ENCODE measurements around the gene CD63. TPM values are rescaled to one million over a fixed set of nuclear protein-coding genes. Genes with fewer than 3 reads are reported as not detected.

The CD63 gene
- total and polyA plus RNA-seq, 10 donors, result 395 to 750 (median 568) TPM

- Histone ChIP-seq H3K27ac (peak overlapping the region in 3 of 8 donors; percentile 16 to 56 (median 48)), H3K36me3 (no peaks in the 10 kb centered on the region), H3K4me1 (peaks cover 12 to 63% (median 28%) of the 10 kb centered on the region in 6 donors), H3K9me3 (no peaks in the 10 kb centered on the region), H3K4me3 (peak overlapping the region; percentile 51 to 90 (median 62)), H3K27me3 (replicated peaks in 1 of 7) (peaks cover 0 to 28% (median 0%) of the 10 kb centered on the region in 7 donors)
- intact Hi-C loops (cut with DNase I; ENCODE audit: low total_unique reads), result no loop called here
- no peak for DNase-seq
- WGBS, 5 donors, result 10 to 16% (median 11%) methylated on average over 14 to 22 of the region's 22 CpGs
- TF ChIP-seq, protein P1, sequence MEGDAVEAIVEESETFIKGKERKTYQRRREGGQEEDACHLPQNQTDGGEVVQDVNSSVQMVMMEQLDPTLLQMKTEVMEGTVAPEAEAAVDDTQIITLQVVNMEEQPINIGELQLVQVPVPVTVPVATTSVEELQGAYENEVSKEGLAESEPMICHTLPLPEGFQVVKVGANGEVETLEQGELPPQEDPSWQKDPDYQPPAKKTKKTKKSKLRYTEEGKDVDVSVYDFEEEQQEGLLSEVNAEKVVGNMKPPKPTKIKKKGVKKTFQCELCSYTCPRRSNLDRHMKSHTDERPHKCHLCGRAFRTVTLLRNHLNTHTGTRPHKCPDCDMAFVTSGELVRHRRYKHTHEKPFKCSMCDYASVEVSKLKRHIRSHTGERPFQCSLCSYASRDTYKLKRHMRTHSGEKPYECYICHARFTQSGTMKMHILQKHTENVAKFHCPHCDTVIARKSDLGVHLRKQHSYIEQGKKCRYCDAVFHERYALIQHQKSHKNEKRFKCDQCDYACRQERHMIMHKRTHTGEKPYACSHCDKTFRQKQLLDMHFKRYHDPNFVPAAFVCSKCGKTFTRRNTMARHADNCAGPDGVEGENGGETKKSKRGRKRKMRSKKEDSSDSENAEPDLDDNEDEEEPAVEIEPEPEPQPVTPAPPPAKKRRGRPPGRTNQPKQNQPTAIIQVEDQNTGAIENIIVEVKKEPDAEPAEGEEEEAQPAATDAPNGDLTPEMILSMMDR (IDR thresholded peaks at IDR 0.05 in 8 of 11, conservative IDR thresholded peaks at IDR 0.05 in 3 of 11), result no peak
- TF ChIP-seq POLR2AphosphoS5 (IDR thresholded peaks at IDR 0.05) (no peak), POLR2A (IDR thresholded peaks at IDR 0.05) (no peak)
Measured at GRCh38 chr12:55707219-55707671, 21.6 kb downstream of the CD63 start.

- DNase-seq, result peak; percentile 14
- Histone ChIP-seq H3K9me3 (no peaks in the 10 kb centered on the region), H3K4me1 (peaks cover 12 to 61% (median 28%) of the 10 kb centered on the region in 6 donors), H3K27me3 (replicated peaks in 1 of 7) (peaks cover 0 to 28% (median 0%) of the 10 kb centered on the region in 7 donors), H3K36me3 (no peaks in the 10 kb centered on the region), H3K4me3 (peak overlapping the region in 6 of 8 donors; percentile 51 to 90 (median 68)), H3K27ac (peak overlapping the region in 2 of 8 donors; percentile 16 to 56)
- intact Hi-C loops (cut with DNase I; ENCODE audit: low total_unique reads), result no loop called here
- WGBS, 5 donors, result 60 to 95% (median 81%) methylated on average over 2 of the region's 2 CpGs
- TF ChIP-seq POLR2AphosphoS5 (IDR thresholded peaks at IDR 0.05) (no peak), POLR2A (IDR thresholded peaks at IDR 0.05) (no peak)
- TF ChIP-seq, protein P1 (IDR thresholded peaks at IDR 0.05 in 8 of 11, conservative IDR thresholded peaks at IDR 0.05 in 3 of 11), result no peak
Measured at GRCh38 chr12:55706568-55707218, 22.1 kb downstream of the CD63 start.

DNA sequence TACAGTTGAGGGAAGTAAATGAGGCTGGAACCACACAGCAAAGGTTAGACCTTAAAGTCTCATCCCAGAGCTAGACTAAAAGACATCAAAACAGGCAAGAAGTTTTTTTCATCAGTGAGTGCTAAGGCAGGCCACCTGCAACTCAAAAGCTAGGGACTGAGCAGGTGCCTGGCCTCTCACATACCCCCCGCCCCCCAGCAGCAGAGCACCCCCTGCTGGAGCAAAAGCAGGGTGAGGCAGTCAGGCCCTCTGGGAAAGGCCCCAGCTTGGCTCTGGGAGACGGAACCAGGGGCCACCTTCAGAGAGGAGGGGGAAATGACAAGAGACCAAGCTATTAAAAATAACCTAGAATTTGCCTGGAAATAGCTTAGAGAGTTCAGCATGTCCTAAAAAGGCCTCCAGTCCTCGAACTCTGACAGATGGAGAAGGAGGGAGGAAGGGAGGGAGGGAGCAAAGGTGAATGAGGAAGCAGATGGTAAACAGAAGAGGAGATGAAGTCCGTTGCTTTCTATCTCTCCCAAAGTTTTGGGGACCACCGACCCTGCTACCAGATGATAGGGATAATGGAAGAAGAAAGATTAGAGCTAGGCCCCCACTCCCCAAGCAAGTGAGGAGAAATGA is 22.9 kb downstream of the CD63 start:
- Histone ChIP-seq H3K4me1 (peaks cover 12 to 55% (median 28%) of the 10 kb centered on the region in 6 donors), H3K27ac (no peak overlapping the region), H3K27me3 (replicated peaks in 1 of 7) (peaks cover 0 to 28% (median 0%) of the 10 kb centered on the region in 7 donors), H3K36me3 (no peaks in the 10 kb centered on the region), H3K4me3 (peak overlapping the region in 2 of 8 donors; percentile 67 to 90), H3K9me3 (no peaks in the 10 kb centered on the region)
- 27 to 55% (median 33%) methylated on average over 5 of the region's 5 CpGs for WGBS, 5 donors
- intact Hi-C loops (cut with DNase I; ENCODE audit: low total_unique reads), result no loop called here
- TF ChIP-seq, protein P1 (IDR thresholded peaks at IDR 0.05 in 8 of 11, conservative IDR thresholded peaks at IDR 0.05 in 3 of 11), result peak in 4 of 11 experiments; percentile 23 to 39 (median 36)
- no peak for TF ChIP-seq POLR2AphosphoS5 (IDR thresholded peaks at IDR 0.05)
- TF ChIP-seq POLR2A (IDR thresholded peaks at IDR 0.05), result no peak
- peak; percentile 71 for DNase-seq

Data from spleen (tissue), 11 donors.